Mesodermal cell (in vitro differentiated cells): ENCODE measurements around the gene MKRN2OS.
"Not testable (repeated sequence)": the region's sequence is repeated elsewhere in the genome, so short reads cannot be mapped to it uniquely, and the experiment has no call there.

ENCODE experiments used
- H3K27ac ChIP-seq: 2 replicates; pipeline ENCODE4 v1.7.0; 2013; ENCODE audit warnings: mild to moderate bottlenecking, low read depth, low read length, moderate library complexity; ENCODE audit not compliant: severe bottlenecking
- H3K36me3 ChIP-seq: 2 replicates; pipeline ENCODE4 v1.7.1; 2013; ENCODE audit warnings: mild to moderate bottlenecking, low read length, moderate library complexity; ENCODE audit not compliant: control insufficient read depth, insufficient read depth
- H3K4me1 ChIP-seq: one replicate; pipeline ENCODE4 v1.7.1; 2013; ENCODE audit warnings: mild to moderate bottlenecking, low read length; ENCODE audit not compliant: insufficient read depth, control insufficient read depth, poor library complexity, severe bottlenecking
- H3K4me3 ChIP-seq: 2 replicates; pipeline ENCODE4 v1.7.0; 2013; ENCODE audit warnings: low read length, control low read depth, mild to moderate bottlenecking; ENCODE audit not compliant: insufficient read depth, poor library complexity, severe bottlenecking; ENCODE audit errors: extremely low read depth
- H3K9me3 ChIP-seq: 2 replicates; pipeline ENCODE4 v1.7.1; 2013; ENCODE audit warnings: mild to moderate bottlenecking, low read length, moderate library complexity; ENCODE audit not compliant: control insufficient read depth
- WGBS, 2 experiments: methylation state at CpG; one replicate each; pipeline ENCODE4 v1.1.5; 2013; ENCODE audit warnings: missing lambda C conversion rate in 2 of 2; ENCODE audit not compliant: insufficient coverage in 2 of 2; 5-methylcytosine and 5-hydroxymethylcytosine counted together

The MKRN2OS gene

GRCh38 chr3:12549971-12550760 lies 4.9 kb upstream of the MKRN2OS start:
- H3K4me3 ChIP-seq: no peak overlapping the region
- H3K36me3 ChIP-seq: no peaks in the 10 kb centered on the region
- H3K4me1 ChIP-seq: peaks cover 3% of the 10 kb centered on the region
- no peak overlapping the region for H3K27ac ChIP-seq
- 79 to 87% methylated on average over 3 to 5 of the region's 7 CpGs for WGBS, 2 experiments
- H3K9me3 ChIP-seq: no peaks in the 10 kb centered on the region

DNA sequence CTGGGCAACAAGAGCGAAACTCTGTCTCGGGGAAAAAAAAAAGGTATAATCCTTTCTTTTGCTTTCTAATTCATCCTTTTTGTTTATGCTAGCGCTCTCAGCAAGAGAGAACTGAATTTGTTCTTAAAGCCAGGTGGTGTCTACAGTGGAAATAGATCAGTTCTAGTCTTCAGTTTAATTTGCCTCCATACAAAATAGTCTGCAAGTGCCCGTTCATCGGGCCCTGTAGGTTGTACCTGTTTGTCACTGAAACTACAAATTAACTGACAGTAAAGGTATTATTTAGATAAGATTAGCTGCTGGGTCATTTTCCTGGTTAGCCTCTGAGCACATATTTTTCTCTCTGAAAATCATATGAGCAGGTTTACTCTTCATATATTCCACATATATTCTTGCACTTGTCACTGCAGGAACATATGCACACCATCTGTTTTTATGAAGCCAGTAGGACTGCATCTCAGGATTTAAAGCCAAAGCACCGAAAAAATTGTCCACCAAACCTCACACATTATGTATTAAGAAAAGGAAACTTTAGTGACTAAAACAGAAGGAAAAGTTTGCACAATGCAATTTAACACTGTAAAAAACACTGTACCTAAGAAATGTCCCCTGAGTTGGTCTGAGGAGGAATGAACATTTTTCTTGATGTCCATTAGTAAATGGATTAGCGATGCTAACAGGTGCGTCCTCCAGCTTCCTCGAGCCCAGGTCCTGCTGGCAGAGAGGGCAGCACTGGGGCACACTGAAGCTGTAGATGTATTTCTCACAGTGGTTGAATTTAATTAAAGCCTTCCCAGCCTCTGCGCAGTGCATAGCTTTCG lies 437 bp downstream of the MKRN2OS start:
- Histone ChIP-seq H3K27ac (no peak overlapping the region), H3K9me3 (no peaks in the 10 kb centered on the region), H3K4me1 (peaks cover 4% of the 10 kb centered on the region), H3K36me3 (peaks cover 6% of the 10 kb centered on the region), H3K4me3 (no peak overlapping the region)
- WGBS, 2 experiments: 78 to 86% methylated on average over 5 to 7 of the region's 11 CpGs

- H3K9me3 ChIP-seq, H3K4me3 ChIP-seq, H3K4me1 ChIP-seq, H3K27ac ChIP-seq, H3K36me3 ChIP-seq: not testable (repeated sequence)
- 85 to 90% methylated on average over 9 to 12 of the region's 12 CpGs for WGBS, 2 experiments
Observed at GRCh38 chr3:12543497-12543896, 1.8 kb downstream of the MKRN2OS start.

DNA sequence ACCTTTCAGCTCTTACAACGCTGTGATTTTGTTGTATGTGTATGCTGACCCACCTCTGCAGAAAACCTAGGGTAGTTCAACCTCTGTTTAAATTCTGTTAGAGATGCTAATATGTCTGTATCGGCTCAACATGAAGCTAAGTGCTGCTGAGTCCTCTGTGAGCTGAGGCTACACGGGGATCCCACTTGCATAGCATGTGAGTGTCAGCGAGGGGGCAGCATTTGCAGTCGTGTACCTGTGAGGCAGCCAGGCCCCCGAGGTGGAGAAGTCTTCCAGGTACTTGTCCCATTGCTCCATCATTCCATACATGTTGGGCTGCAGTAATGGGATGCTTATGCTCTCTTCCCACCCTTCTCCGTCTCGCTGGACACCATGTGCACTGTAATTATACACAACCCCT lies 3.7 kb downstream of the MKRN2OS start:
- H3K4me3 ChIP-seq: no peak overlapping the region
- WGBS, 2 experiments: 61 to 86% methylated on average over 5 of the region's 8 CpGs

GRCh38 chr3:12536423-12536822 lies 8.9 kb downstream of the MKRN2OS start:
- H3K9me3 ChIP-seq: no peaks in the 10 kb centered on the region
- WGBS, 2 experiments: 92 to 96% methylated on average over 6 of the region's 6 CpGs
- H3K4me3 ChIP-seq: no peak overlapping the region
- H3K4me1 ChIP-seq: no peaks in the 10 kb centered on the region
- peaks cover 18% of the 10 kb centered on the region for H3K36me3 ChIP-seq
- no peak overlapping the region for H3K27ac ChIP-seq

More for the DNA sequence above, 3.7 kb downstream of the MKRN2OS start:
- no peak overlapping the region for H3K27ac ChIP-seq
- no peaks in the 10 kb centered on the region for H3K9me3 ChIP-seq
- peaks cover 6% of the 10 kb centered on the region for H3K36me3 ChIP-seq
- peaks cover 4% of the 10 kb centered on the region for H3K4me1 ChIP-seq

DNA sequence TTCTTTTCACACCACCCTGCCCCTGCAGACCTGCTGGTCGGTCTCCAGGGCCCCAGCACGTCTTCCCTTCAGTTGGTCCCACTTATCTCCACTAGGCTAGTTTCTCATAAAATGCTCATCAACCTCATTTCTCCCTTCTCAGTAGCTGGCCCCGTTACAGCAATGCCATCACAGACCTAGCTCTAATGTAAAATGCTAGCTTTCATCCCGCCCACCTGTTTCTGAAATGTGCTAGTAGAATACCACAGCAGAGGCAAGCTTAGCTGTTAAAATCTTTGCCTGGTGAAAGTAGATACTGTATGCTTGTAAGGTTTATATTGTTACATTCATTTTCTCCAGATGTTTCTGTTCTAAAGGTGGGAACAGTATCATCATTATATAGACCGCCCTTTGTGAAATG lies 13.1 kb downstream of the MKRN2OS start:
- WGBS, 2 experiments: 87 to 91% methylated on average over 2 of the region's 5 CpGs
- H3K36me3 ChIP-seq: peaks cover 31% of the 10 kb centered on the region

DNA sequence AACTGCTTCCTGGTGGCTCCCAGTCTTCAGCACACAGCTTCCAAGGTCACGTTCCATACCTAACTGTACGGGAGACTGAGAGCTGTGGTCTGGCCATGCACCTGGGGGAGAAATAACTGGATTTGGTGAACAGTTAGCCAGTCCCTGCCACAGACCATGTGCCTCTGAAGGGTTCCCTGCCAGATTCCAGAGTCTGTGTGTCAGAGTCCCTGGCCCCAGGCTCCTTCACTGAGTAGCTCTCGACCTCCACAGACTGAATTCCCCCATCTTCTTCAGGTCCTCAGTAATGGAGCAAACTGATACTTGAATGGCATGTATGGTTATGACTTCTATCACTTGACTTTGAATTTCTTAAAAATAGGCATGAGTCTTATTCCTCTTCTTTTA lies 17.5 kb downstream of the MKRN2OS start:
- Histone ChIP-seq H3K27ac (no peak overlapping the region), H3K4me3 (no peak overlapping the region), H3K9me3 (no peaks in the 10 kb centered on the region), H3K4me1 (no peaks in the 10 kb centered on the region), H3K36me3 (peaks cover 44% of the 10 kb centered on the region)
- WGBS, 2 experiments: 100% methylated on average over 1 of the region's 3 CpGs; no CpG with 5 or more reads in 1 of the 2 experiments

More for the DNA sequence above, 13.1 kb downstream of the MKRN2OS start:
- Histone ChIP-seq H3K4me1 (no peaks in the 10 kb centered on the region), H3K4me3 (no peak overlapping the region), H3K9me3 (no peaks in the 10 kb centered on the region), H3K27ac (no peak overlapping the region)

DNA sequence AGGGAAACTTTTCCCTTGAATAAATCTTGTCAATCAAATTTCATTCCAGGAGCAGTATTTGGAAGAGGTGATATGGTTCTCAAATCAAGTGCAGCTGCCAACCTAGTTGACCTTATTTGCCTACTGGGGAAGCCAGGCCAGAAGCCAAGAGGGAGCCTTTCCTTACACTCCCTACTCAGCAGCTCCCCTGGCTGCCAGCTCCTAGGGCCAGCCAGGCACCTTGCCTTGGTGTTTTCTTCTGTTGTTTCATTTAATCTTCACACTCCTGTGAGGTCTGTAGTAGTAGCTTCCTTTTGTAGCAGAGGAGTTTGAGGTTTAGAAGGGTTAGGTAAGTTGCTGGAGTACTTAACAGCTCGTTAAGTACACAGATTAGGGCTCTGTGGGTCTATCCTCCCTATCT lies 22.6 kb downstream of the MKRN2OS start:
- H3K4me1 ChIP-seq: peaks cover 8% of the 10 kb centered on the region
- H3K9me3 ChIP-seq: no peaks in the 10 kb centered on the region
- H3K4me3 ChIP-seq: no peak overlapping the region
- H3K36me3 ChIP-seq: peaks cover 38% of the 10 kb centered on the region
- no peak overlapping the region for H3K27ac ChIP-seq
- no CpG with 5 or more reads among the region's 1 CpG for WGBS, 2 experiments

- Histone ChIP-seq H3K27ac (no peak overlapping the region), H3K4me3 (no peak overlapping the region), H3K9me3 (no peaks in the 10 kb centered on the region), H3K4me1 (peaks cover 9% of the 10 kb centered on the region), H3K36me3 (peaks cover 30% of the 10 kb centered on the region)
- 100% methylated on average over 1 of the region's 2 CpGs for WGBS, 2 experiments
Observed at GRCh38 chr3:12521010-12521409, 24.3 kb downstream of the MKRN2OS start.

DNA sequence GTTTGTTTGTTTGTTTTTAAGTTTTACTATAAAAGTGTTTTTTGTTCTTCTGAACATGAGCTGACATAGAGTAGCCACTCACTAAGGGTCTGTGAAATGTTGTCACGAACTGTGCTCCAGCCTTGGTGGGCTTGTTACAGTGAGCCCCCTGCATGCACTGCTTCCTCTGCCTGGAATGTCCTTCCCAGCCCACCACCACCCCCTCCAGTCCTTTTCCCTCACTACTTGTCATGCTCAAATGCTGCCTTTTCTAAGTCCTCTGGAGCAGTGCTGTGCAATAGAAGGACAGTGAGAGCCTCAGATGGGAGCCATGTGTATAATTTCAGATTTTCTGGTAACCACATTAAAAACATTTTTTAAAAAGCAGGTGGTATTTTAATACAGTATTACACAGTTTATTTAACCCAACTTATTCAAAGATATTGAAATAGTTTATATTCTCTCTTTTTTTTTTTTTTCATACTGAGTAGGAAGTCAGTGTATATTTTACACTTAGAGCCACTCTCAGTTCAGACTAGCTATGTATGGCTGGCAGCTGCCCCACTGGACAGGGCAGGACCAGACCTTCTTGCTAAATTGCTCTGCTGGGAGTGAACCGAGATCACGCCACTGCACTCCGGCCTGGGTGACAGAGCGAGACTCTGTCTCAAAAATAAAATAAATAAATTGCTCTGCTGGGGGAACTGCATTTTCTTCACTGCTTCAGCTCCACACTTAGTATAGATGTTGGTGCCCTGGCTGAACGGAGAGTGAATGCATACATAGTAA lies 26.9 kb downstream of the MKRN2OS start:
- peak overlapping the region; percentile 63 for H3K27ac ChIP-seq
- no peaks in the 10 kb centered on the region for H3K9me3 ChIP-seq
- peaks cover 9% of the 10 kb centered on the region for H3K4me1 ChIP-seq
- no peak overlapping the region for H3K4me3 ChIP-seq
- peaks cover 30% of the 10 kb centered on the region for H3K36me3 ChIP-seq
- WGBS, 2 experiments: 96% methylated on average over 3 to 6 of the region's 6 CpGs
